HepG2 (cell line): ENCODE measurements around the gene C1QTNF9.

Experiments
- CBFB ChIP-seq: sonication (generic); formaldehyde crosslinking; IDR thresholded peaks from 2 replicates; pipeline ENCODE4 v1.4.0; 2020; ENCODE audit warnings: missing genetic modification reagents
- POLR2A ChIP-seq, 2 experiments: IDR thresholded peaks; 2 replicates each; pipeline ENCODE4 v1.6.1; 2011; ENCODE audit warnings: low read depth in 2 of 2, low read length in 2 of 2, mild to moderate bottlenecking in 1 of 2, moderate library complexity in 1 of 2; ENCODE audit not compliant: insufficient read depth in 1 of 2
- SMAD1 ChIP-seq: sonication (generic); formaldehyde crosslinking; IDR thresholded peaks from 2 replicates; pipeline ENCODE4 v1.4.0; 2020; ENCODE audit warnings: missing genetic modification reagents, low read depth, mild to moderate bottlenecking, borderline replicate concordance
- SPEN ChIP-seq: sonication (generic); formaldehyde crosslinking; IDR thresholded peaks from 2 replicates; pipeline ENCODE4 v1.5.1; 2020; ENCODE audit warnings: low read depth, mild to moderate bottlenecking, missing genetic modification reagents
- ZNF124 ChIP-seq: sonication (generic); formaldehyde crosslinking; IDR thresholded peaks from 2 replicates; pipeline ENCODE4 v1.4.0; 2020; ENCODE audit warnings: missing genetic modification reagents
- ZNF138 ChIP-seq: sonication (generic); formaldehyde crosslinking; IDR thresholded peaks from 2 replicates; pipeline ENCODE4 v1.5.0; 2020; ENCODE audit warnings: mild to moderate bottlenecking, low read depth, missing genetic modification reagents
- ZNF335 ChIP-seq: sonication (generic); formaldehyde crosslinking; IDR thresholded peaks from 2 replicates; pipeline ENCODE4 v1.4.0; 2020; ENCODE audit warnings: missing genetic modification reagents
- TF ChIP-seq, protein P1 (sequence below): sonication (generic); formaldehyde crosslinking; IDR thresholded peaks from 2 replicates; pipeline ENCODE4 v1.8.1; 2023; ENCODE audit warnings: missing genetic modification reagents, mild to moderate bottlenecking, borderline replicate concordance
- TF ChIP-seq, protein P2 (sequence below): sonication (generic); formaldehyde crosslinking; IDR thresholded peaks from 2 replicates; pipeline ENCODE4 v1.5.0; 2020; ENCODE audit warnings: mild to moderate bottlenecking, missing genetic modification reagents, moderate library complexity
- TF ChIP-seq, protein P3 (sequence below): sonication (generic); formaldehyde crosslinking; conservative IDR thresholded peaks from 2 replicates; pipeline ENCODE4 v1.4.0; 2020; ENCODE audit warnings: missing genetic modification reagents

DNA sequence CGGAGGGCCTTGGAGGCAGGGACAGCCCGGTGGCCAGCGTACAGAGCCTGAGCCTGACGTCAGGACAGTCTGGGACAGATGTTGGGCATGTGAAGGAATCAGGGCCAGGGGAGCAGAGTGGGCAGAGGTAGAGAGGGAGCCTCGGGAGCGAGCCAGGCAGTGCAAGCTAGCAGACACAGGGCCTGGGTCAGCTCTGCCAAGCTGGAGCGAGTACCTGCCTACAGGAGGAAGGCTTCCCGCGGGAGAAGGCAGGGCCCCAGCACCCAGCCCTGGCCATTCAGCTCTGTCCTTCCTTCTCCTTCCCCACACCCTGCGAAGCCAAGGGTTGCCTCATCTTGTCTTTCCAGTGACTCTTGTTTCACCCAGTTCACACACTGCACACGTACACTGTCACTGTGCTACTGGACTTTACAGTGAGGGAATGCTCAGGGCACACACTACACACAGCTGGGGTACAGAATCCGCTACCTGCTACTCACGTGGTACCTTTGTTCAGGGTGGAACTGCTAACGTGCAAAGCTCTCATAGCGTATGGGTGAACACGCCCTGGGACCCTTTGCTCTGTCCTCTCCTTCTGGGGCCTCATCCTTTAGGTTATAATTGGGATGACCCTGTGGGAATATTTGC is 9.8 kb upstream of the C1QTNF9 start:
- no peak for TF ChIP-seq ZNF138 (CRISPR knock-in tag)
- TF ChIP-seq ZNF335 = no peak
- no peak for TF ChIP-seq CBFB (CRISPR knock-in tag)
- TF ChIP-seq, protein P1, sequence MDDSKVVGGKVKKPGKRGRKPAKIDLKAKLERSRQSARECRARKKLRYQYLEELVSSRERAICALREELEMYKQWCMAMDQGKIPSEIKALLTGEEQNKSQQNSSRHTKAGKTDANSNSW = no peak
- TF ChIP-seq, protein P2, sequence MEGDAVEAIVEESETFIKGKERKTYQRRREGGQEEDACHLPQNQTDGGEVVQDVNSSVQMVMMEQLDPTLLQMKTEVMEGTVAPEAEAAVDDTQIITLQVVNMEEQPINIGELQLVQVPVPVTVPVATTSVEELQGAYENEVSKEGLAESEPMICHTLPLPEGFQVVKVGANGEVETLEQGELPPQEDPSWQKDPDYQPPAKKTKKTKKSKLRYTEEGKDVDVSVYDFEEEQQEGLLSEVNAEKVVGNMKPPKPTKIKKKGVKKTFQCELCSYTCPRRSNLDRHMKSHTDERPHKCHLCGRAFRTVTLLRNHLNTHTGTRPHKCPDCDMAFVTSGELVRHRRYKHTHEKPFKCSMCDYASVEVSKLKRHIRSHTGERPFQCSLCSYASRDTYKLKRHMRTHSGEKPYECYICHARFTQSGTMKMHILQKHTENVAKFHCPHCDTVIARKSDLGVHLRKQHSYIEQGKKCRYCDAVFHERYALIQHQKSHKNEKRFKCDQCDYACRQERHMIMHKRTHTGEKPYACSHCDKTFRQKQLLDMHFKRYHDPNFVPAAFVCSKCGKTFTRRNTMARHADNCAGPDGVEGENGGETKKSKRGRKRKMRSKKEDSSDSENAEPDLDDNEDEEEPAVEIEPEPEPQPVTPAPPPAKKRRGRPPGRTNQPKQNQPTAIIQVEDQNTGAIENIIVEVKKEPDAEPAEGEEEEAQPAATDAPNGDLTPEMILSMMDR (CRISPR knock-in tag) = no peak
- no peak for TF ChIP-seq ZNF124 (CRISPR knock-in tag)
- no peak for TF ChIP-seq SMAD1
- TF ChIP-seq POLR2A (IDR thresholded peaks at IDR 0.05; ENCODE audit: insufficient read depth in 1 of 2, low read depth in 2 of 2, low read length in 2 of 2) = no peak
- TF ChIP-seq SPEN (CRISPR knock-in tag) = no peak
- TF ChIP-seq, protein P3, sequence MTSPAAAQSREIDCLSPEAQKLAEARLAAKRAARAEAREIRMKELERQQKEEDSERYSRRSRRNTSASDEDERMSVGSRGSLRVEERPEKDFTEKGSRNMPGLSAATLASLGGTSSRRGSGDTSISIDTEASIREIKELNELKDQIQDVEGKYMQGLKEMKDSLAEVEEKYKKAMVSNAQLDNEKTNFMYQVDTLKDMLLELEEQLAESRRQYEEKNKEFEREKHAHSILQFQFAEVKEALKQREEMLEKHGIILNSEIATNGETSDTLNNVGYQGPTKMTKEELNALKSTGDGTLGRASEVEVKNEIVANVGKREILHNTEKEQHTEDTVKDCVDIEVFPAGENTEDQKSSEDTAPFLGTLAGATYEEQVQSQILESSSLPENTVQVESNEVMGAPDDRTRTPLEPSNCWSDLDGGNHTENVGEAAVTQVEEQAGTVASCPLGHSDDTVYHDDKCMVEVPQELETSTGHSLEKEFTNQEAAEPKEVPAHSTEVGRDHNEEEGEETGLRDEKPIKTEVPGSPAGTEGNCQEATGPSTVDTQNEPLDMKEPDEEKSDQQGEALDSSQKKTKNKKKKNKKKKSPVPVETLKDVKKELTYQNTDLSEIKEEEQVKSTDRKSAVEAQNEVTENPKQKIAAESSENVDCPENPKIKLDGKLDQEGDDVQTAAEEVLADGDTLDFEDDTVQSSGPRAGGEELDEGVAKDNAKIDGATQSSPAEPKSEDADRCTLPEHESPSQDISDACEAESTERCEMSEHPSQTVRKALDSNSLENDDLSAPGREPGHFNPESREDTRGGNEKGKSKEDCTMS = no peak
